ENCODE data around the gene TMED10.
"Not testable (repeated sequence)": the region's sequence is repeated elsewhere in the genome, so short reads cannot be mapped to it uniquely, and the experiment has no call there.

TMED10 gene

DNA sequence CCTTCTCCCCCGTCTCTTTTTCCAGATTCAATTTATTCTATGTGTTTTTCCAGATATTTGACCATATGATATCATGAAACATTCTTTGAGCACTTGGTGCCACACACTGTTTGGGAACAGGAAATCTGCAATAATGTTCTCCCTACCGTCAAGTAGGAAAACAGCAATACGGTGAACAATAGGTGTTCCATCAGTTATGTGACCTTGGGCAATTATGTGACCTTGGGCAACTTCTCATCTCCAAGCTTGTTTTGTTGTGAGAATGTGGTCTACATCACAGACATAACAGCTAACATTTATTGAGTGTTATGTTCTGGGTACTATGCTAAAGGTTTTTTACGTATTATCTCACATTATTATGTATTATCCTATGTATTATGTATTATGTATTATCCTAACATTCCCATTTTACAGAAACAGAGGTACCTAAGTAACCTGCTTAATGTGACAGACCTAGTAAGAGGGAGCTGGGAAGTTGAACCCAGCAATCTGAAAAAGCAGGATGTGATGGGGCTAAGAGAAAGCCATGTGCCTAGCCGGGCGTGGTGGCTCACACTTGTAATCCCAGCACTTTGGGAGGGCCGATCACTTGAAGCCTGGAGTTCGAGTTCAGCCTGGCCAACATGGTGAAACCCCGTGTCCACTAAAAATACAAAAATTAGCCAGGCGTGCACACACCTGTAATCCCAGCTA is 48.4 kb downstream of the TMED10 start:
- Histone ChIP-seq H3K9ac (no peak overlapping the region), H4K20me1 (ENCODE audit: insufficient read depth) (no peaks in the 10 kb centered on the region), H3K27ac (no peak overlapping the region), H2AFZ (ENCODE audit: low read depth) (no peak overlapping the region), H3K4me2 (no peak overlapping the region; the same call in 1 of the 2 replicates), H3K36me3 (ENCODE audit: insufficient read depth) (no peaks in the 10 kb centered on the region), H3K4me1 (ENCODE audit: low read depth, poor library complexity, severe bottlenecking) (peaks cover 20% of the 10 kb centered on the region), H3K4me3 (IDR thresholded peaks at IDR 0.05; ENCODE audit: insufficient read depth, low read depth, low read length) (no peak overlapping the region), H3K27me3 (ENCODE audit: insufficient read depth, low read depth) (no peaks in the 10 kb centered on the region), H3K79me2 (ENCODE audit: insufficient read depth, low read depth) (0 out of 2 replicates have a peak, but pooled peaks cover 4% of the 10 kb centered on the region)
- TF ChIP-seq, protein P1, sequence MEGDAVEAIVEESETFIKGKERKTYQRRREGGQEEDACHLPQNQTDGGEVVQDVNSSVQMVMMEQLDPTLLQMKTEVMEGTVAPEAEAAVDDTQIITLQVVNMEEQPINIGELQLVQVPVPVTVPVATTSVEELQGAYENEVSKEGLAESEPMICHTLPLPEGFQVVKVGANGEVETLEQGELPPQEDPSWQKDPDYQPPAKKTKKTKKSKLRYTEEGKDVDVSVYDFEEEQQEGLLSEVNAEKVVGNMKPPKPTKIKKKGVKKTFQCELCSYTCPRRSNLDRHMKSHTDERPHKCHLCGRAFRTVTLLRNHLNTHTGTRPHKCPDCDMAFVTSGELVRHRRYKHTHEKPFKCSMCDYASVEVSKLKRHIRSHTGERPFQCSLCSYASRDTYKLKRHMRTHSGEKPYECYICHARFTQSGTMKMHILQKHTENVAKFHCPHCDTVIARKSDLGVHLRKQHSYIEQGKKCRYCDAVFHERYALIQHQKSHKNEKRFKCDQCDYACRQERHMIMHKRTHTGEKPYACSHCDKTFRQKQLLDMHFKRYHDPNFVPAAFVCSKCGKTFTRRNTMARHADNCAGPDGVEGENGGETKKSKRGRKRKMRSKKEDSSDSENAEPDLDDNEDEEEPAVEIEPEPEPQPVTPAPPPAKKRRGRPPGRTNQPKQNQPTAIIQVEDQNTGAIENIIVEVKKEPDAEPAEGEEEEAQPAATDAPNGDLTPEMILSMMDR (conservative IDR thresholded peaks at IDR 0.05; ENCODE audit: low read depth, low read length) = no peak

DNA sequence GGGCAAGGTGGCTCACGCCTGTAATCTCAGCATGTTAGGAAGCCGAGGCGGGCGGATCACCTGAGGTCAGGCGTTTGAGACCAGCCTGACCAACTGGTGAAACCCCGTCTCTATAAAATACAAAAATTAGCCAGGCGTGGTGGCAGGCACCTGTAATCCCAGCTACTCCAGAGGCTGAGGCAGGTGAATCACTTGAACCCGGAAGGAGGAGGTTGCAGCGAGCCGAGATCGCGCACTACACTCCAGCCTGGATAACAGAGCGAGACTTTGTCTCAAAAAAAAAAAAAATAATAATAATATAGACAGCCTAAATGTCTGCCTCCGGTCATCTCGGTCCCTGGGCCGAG is 49.0 kb downstream of the TMED10 start:
- Histone ChIP-seq H3K9ac (peak overlapping the region; percentile 87; the same call in 1 of the 2 replicates), H3K4me1 (ENCODE audit: low read depth, poor library complexity, severe bottlenecking) (peaks cover 20% of the 10 kb centered on the region), H2AFZ (ENCODE audit: low read depth) (peak overlapping the region; percentile 85), H3K27ac (peak overlapping the region; percentile 68; the same call in 1 of the 2 replicates), H3K4me2 (peak overlapping the region; percentile 62)
- not testable (repeated sequence) for H3K4me3 ChIP-seq (IDR thresholded peaks at IDR 0.05; ENCODE audit: insufficient read depth, low read depth, low read length); H4K20me1 ChIP-seq (ENCODE audit: insufficient read depth); H3K36me3 ChIP-seq (ENCODE audit: insufficient read depth); H3K27me3 ChIP-seq (ENCODE audit: insufficient read depth, low read depth); H3K79me2 ChIP-seq (ENCODE audit: insufficient read depth, low read depth)

DNA sequence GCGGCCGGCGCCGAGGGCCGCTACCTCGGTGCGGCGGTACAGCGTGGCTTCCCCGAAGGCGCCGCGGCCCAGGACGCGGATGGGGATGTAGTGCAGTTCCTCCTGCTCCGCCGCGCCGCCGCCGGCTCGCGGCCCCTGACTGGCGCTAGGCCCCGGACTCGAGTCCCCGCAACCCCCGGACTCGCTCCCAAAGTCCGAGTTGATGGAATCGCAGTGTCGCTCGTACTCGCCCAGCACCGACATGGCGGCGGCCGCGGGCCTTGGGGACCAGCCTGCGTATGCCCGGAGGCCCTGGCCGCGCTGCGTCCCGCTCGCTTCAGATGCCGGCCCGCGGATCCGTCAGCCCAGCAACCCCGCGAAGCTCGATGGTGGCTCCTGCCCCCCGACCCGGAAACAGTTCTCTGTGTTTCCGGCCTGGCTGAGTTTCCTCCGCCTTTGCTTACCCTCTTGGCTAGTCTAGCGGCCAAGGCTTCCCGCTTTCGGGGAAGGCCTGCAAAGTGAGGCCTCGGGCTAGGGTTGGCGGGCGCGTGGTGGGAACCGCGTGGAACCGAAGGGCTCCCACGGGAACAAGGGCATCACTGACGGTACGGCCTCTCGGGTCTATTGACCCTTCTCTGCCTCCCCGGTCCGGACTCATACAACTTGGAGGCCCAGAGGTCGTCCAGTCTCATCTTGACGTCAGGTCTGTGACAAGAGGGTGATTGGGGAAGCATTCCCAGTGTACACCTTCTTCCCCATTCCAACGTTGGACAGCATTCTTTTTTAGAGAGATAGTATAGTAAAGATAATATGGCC is 49.5 kb downstream of the TMED10 start, which contains the start of gene NEK9:
Gene NEK9 (minus strand): TSS at position 370 of the 795 bp plus-strand sequence. CDS start 127 bp downstream, at position 243.
- H3K4me3 ChIP-seq (IDR thresholded peaks at IDR 0.05; ENCODE audit: insufficient read depth, low read depth, low read length) = no peak within 1 kb of the TSS
- H3K9ac ChIP-seq = peak within 1 kb of the TSS; percentile 87
- peaks cover 20% of the 10 kb centered on the region for H3K4me1 ChIP-seq (ENCODE audit: low read depth, poor library complexity, severe bottlenecking)
- H2AFZ ChIP-seq (ENCODE audit: low read depth) = peak within 1 kb of the TSS; percentile 85
- H3K36me3 ChIP-seq (ENCODE audit: insufficient read depth) = no peaks in the 10 kb centered on the region
- H3K27ac ChIP-seq = peak within 1 kb of the TSS; percentile 68
- H3K27me3 ChIP-seq (ENCODE audit: insufficient read depth, low read depth) = no peaks in the 10 kb centered on the region
- no peaks in the 10 kb centered on the region for H4K20me1 ChIP-seq (ENCODE audit: insufficient read depth)
- TF ChIP-seq, protein P1 (conservative IDR thresholded peaks at IDR 0.05; ENCODE audit: low read depth, low read length) = no peak
- H3K79me2 ChIP-seq (ENCODE audit: insufficient read depth, low read depth) = 0 out of 2 replicates have a peak, but pooled peaks cover 4% of the 10 kb centered on the region
- H3K4me2 ChIP-seq = peak within 1 kb of the TSS; percentile 80

DNA sequence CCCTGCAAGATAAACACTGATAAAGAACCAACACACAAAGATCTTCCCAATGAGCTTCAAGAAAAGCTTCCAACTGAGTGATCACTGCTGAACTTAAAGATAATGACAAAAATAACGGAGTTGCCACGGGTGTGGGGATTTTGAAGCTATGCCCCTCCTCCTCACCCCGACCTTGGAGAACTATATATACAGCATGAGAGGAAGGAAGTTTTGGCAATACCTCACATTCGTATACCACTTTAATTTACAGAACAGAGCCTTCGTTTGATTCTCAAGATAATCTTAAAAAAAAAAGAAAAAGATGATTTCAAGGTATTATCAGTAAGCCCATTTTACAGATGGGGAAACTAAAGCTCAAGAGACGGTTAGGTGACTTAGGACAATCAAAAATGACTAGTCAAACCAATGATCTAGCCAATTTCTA is 50.3 kb downstream of the TMED10 start:
- Histone ChIP-seq H3K79me2 (ENCODE audit: insufficient read depth, low read depth) (0 out of 2 replicates have a peak, but pooled peaks cover 4% of the 10 kb centered on the region), H3K27ac (peak overlapping the region; percentile 68), H4K20me1 (ENCODE audit: insufficient read depth) (no peaks in the 10 kb centered on the region), H3K4me2 (peak overlapping the region; percentile 80), H2AFZ (ENCODE audit: low read depth) (peak overlapping the region; percentile 85; the same call in 1 of the 2 replicates), H3K4me1 (ENCODE audit: low read depth, poor library complexity, severe bottlenecking) (peaks cover 20% of the 10 kb centered on the region), H3K4me3 (IDR thresholded peaks at IDR 0.05; ENCODE audit: insufficient read depth, low read depth, low read length) (no peak overlapping the region), H3K27me3 (ENCODE audit: insufficient read depth, low read depth) (no peaks in the 10 kb centered on the region), H3K9ac (peak overlapping the region; percentile 87), H3K36me3 (ENCODE audit: insufficient read depth) (no peaks in the 10 kb centered on the region)
- TF ChIP-seq, protein P1 (conservative IDR thresholded peaks at IDR 0.05; ENCODE audit: low read depth, low read length) = no peak
